ENCODE results near the gene LRMDA. TPM values are rescaled to one million over a fixed set of nuclear protein-coding genes. Genes with fewer than 3 reads are reported as not detected.

Gene LRMDA
- total RNA-seq, 2 experiments from 2014 or later: not detected

GRCh38 chr10:76487582-76487981 is 1056.2 kb downstream of the LRMDA start:
- TF ChIP-seq, protein P1, sequence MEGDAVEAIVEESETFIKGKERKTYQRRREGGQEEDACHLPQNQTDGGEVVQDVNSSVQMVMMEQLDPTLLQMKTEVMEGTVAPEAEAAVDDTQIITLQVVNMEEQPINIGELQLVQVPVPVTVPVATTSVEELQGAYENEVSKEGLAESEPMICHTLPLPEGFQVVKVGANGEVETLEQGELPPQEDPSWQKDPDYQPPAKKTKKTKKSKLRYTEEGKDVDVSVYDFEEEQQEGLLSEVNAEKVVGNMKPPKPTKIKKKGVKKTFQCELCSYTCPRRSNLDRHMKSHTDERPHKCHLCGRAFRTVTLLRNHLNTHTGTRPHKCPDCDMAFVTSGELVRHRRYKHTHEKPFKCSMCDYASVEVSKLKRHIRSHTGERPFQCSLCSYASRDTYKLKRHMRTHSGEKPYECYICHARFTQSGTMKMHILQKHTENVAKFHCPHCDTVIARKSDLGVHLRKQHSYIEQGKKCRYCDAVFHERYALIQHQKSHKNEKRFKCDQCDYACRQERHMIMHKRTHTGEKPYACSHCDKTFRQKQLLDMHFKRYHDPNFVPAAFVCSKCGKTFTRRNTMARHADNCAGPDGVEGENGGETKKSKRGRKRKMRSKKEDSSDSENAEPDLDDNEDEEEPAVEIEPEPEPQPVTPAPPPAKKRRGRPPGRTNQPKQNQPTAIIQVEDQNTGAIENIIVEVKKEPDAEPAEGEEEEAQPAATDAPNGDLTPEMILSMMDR (IDR thresholded peaks at IDR 0.05): no peak
- Mint-ChIP-seq H3K9me3 (peaks cover 13% of the 10 kb centered on the region), H3K36me3 (ENCODE audit: low read depth) (no peaks in the 10 kb centered on the region), H3K27me3 (no peaks in the 10 kb centered on the region), H3K4me1 (ENCODE audit: low read depth) (no peaks in the 10 kb centered on the region), H3K4me3 (no peak overlapping the region), H3K27ac (no peak overlapping the region)
- Histone ChIP-seq H3K36me3 (ENCODE audit: insufficient read depth, low read length) (no peaks in the 10 kb centered on the region), H3K4me1 (ENCODE audit: insufficient read depth, low read length) (no peaks in the 10 kb centered on the region), H3K9me3 (ENCODE audit: control insufficient read depth in 1 of 2, insufficient read depth in 1 of 2, low read length in 2 of 2) (no peaks in the 10 kb centered on the region), H3K27ac (ENCODE audit: low read depth in 1 of 2, low read length in 2 of 2) (no peak overlapping the region), H3K27me3 (ENCODE audit: control insufficient read depth in 1 of 2, insufficient read depth in 2 of 2, low read length in 2 of 2) (no peaks in the 10 kb centered on the region), H3K4me3 (ENCODE audit: low read length) (no peak overlapping the region)
- CTCF ChIA-PET: no interaction called here
- ATAC-seq (ENCODE audit: poor library complexity): no peak
- no peak for DNase-seq
- POLR2A ChIA-PET: no interaction called here
- intact Hi-C loops (cut with DNase I, micrococcal nuclease): no loop called here

GRCh38 chr10:76488602-76489001 is 1057.2 kb downstream of the LRMDA start:
- Histone ChIP-seq H3K36me3 (ENCODE audit: insufficient read depth, low read length) (no peaks in the 10 kb centered on the region), H3K4me1 (ENCODE audit: insufficient read depth, low read length) (no peaks in the 10 kb centered on the region), H3K27me3 (ENCODE audit: control insufficient read depth in 1 of 2, insufficient read depth in 2 of 2, low read length in 2 of 2) (no peaks in the 10 kb centered on the region), H3K9me3 (ENCODE audit: control insufficient read depth in 1 of 2, insufficient read depth in 1 of 2, low read length in 2 of 2) (no peaks in the 10 kb centered on the region), H3K27ac (ENCODE audit: low read depth in 1 of 2, low read length in 2 of 2) (no peak overlapping the region), H3K4me3 (ENCODE audit: low read length) (no peak overlapping the region)
- ATAC-seq (ENCODE audit: poor library complexity) (no peak), DNase-seq (no peak)
- Mint-ChIP-seq H3K4me3 (no peak overlapping the region), H3K9me3 (peaks cover 13% of the 10 kb centered on the region), H3K27ac (no peak overlapping the region), H3K4me1 (ENCODE audit: low read depth) (no peaks in the 10 kb centered on the region), H3K36me3 (ENCODE audit: low read depth) (no peaks in the 10 kb centered on the region), H3K27me3 (no peaks in the 10 kb centered on the region)
- TF ChIP-seq, protein P1 (IDR thresholded peaks at IDR 0.05): no peak
- CTCF ChIA-PET: no interaction called here
- intact Hi-C loops (cut with DNase I, micrococcal nuclease): no loop called here
- POLR2A ChIA-PET: no interaction called here

- Histone ChIP-seq H3K9me3 (ENCODE audit: control insufficient read depth in 1 of 2, insufficient read depth in 1 of 2, low read length in 2 of 2) (no peaks in the 10 kb centered on the region), H3K27ac (ENCODE audit: low read depth in 1 of 2, low read length in 2 of 2) (no peak overlapping the region), H3K27me3 (ENCODE audit: control insufficient read depth in 1 of 2, insufficient read depth in 2 of 2, low read length in 2 of 2) (no peaks in the 10 kb centered on the region), H3K4me1 (ENCODE audit: insufficient read depth, low read length) (no peaks in the 10 kb centered on the region), H3K36me3 (ENCODE audit: insufficient read depth, low read length) (no peaks in the 10 kb centered on the region), H3K4me3 (ENCODE audit: low read length) (no peak overlapping the region)
- TF ChIP-seq, protein P1 (IDR thresholded peaks at IDR 0.05): no peak
- ChIA-PET CTCF (no interaction called here), POLR2A (no interaction called here)
- H3K36me3 Mint-ChIP-seq (ENCODE audit: low read depth): no peaks in the 10 kb centered on the region
- H3K27me3 Mint-ChIP-seq: no peaks in the 10 kb centered on the region
- H3K4me1 Mint-ChIP-seq (ENCODE audit: low read depth): no peaks in the 10 kb centered on the region
- no peak overlapping the region for H3K4me3 Mint-ChIP-seq
- DNase-seq (no peak), ATAC-seq (ENCODE audit: poor library complexity) (no peak)
- H3K27ac Mint-ChIP-seq: no peak overlapping the region
- peaks cover 15% of the 10 kb centered on the region for H3K9me3 Mint-ChIP-seq
- intact Hi-C loops (cut with DNase I, micrococcal nuclease): no loop called here
Observed at GRCh38 chr10:76491216-76491615, 1059.8 kb downstream of the LRMDA start.
